MM.1S (cell line): ENCODE data around the gene ZNF771.
"Not testable (repeated sequence)": the region's sequence is repeated elsewhere in the genome, so short reads cannot be mapped to it uniquely, and the experiment has no call there.

ENCODE experiments used
- DNase-seq: peaks from one replicate; pipeline ENCODE4 v3.0.0-alpha.2; 2015
- H2AFZ ChIP-seq: fragments of 300-600 bp; sonication (generic); 2 replicates; pipeline ENCODE4 v1.6.0; 2016; ENCODE audit warnings: antibody characterized with exemption, low read length
- H3F3A ChIP-seq: fragments of 300-600 bp; sonication (generic); 2 replicates; pipeline ENCODE4 v1.6.1; 2016; ENCODE audit warnings: mild to moderate bottlenecking, antibody characterized with exemption, low read length, moderate library complexity, mixed read lengths; ENCODE audit not compliant: insufficient read depth
- H3K27ac ChIP-seq: fragments of 300-600 bp; sonication (generic); 2 replicates; pipeline ENCODE4 v1.5.1; 2016; ENCODE audit warnings: mild to moderate bottlenecking, low read length
- H3K27me3 ChIP-seq: fragments of 300-600 bp; sonication (generic); replicated peaks from 2 replicates; pipeline ENCODE4 v1.6.0; 2016; ENCODE audit warnings: low read length; ENCODE audit not compliant: insufficient read depth
- H3K36me3 ChIP-seq: fragments of 300-600 bp; sonication (generic); replicated peaks from 2 replicates; pipeline ENCODE4 v1.6.1; 2016; ENCODE audit warnings: mild to moderate bottlenecking, low read length, mixed read lengths; ENCODE audit not compliant: insufficient read depth
- H3K4me1 ChIP-seq: fragments of 300-600 bp; sonication (generic); 2 replicates; pipeline ENCODE4 v1.6.1; 2016; ENCODE audit warnings: low read length, mixed read lengths
- H3K4me2 ChIP-seq: fragments of 300-600 bp; sonication (generic); 2 replicates; pipeline ENCODE4 v1.6.0; 2016; ENCODE audit warnings: low read depth, low read length
- H3K4me3 ChIP-seq: fragments of 300-600 bp; sonication (generic); 2 replicates; pipeline ENCODE4 v1.5.1; 2016; ENCODE audit warnings: low read length, mixed read lengths
- H3K79me2 ChIP-seq: fragments of 300-600 bp; sonication (generic); 2 replicates; pipeline ENCODE4 v1.6.1; 2016; ENCODE audit warnings: mixed run types, low read length, mixed read lengths
- H3K9ac ChIP-seq: fragments of 300-600 bp; sonication (generic); 2 replicates; pipeline ENCODE4 v1.6.1; 2016; ENCODE audit warnings: low read length, mixed read lengths
- H3K9me2 ChIP-seq: fragments of 300-600 bp; sonication (generic); replicated peaks from 2 replicates; pipeline ENCODE4 v1.6.1; 2016; ENCODE audit warnings: mild to moderate bottlenecking, low read length, mixed read lengths; ENCODE audit not compliant: insufficient read depth
- H3K9me3 ChIP-seq: fragments of 300-600 bp; sonication (generic); replicated peaks from 2 replicates; pipeline ENCODE4 v1.6.1; 2016; ENCODE audit warnings: mild to moderate bottlenecking, low read length, mixed read lengths; ENCODE audit not compliant: insufficient read depth
- H4K20me1 ChIP-seq: fragments of 300-600 bp; sonication (generic); 2 replicates; pipeline ENCODE4 v1.6.1; 2016; ENCODE audit warnings: mild to moderate bottlenecking, low read length, moderate library complexity, mixed read lengths; ENCODE audit not compliant: insufficient read depth
- CTCF ChIP-seq: fragments of 300-600 bp; sonication (generic); IDR thresholded peaks from 2 replicates; pipeline ENCODE4 v1.5.1; 2016; ENCODE audit warnings: antibody characterized with exemption, low read length, mixed read lengths
- EZH2 ChIP-seq: fragments of 300-600 bp; sonication (generic); optimal IDR thresholded peaks from 2 replicates; pipeline ENCODE3; 2017; ENCODE audit warnings: low read depth, mild to moderate bottlenecking, antibody characterized with exemption, low read length, mixed read lengths
- EZH2phosphoT487 ChIP-seq: fragments of 300-600 bp; sonication (generic); IDR thresholded peaks from 2 replicates; pipeline ENCODE4 v1.6.1; 2018; ENCODE audit warnings: antibody characterized with exemption, low read length

ZNF771 gene

GRCh38 chr16:30458561-30459394, 51.4 kb downstream of the ZNF771 start:
- Histone ChIP-seq H2AFZ (no peak overlapping the region), H3K9me2 (no peaks in the 10 kb centered on the region), H4K20me1 (no peaks in the 10 kb centered on the region), H3F3A (no peaks in the 10 kb centered on the region), H3K4me2 (no peak overlapping the region), H3K27ac (no peak overlapping the region), H3K36me3 (no peaks in the 10 kb centered on the region), H3K4me1 (no peaks in the 10 kb centered on the region), H3K9me3 (no peaks in the 10 kb centered on the region), H3K4me3 (no peak overlapping the region), H3K27me3 (no peaks in the 10 kb centered on the region), H3K79me2 (no peaks in the 10 kb centered on the region), H3K9ac (no peak overlapping the region)
- TF ChIP-seq EZH2 (no peak), CTCF (no peak), EZH2phosphoT487 (no peak)
- no peak for DNase-seq

- H3K4me3 ChIP-seq, result no peak overlapping the region
- H2AFZ ChIP-seq, result no peak overlapping the region
- H3F3A ChIP-seq, result no peaks in the 10 kb centered on the region
Observed at GRCh38 chr16:30459456-30459855, 52.0 kb downstream of the ZNF771 start.

GRCh38 chr16:30461426-30461825, 54.0 kb downstream of the ZNF771 start:
- not testable (repeated sequence) for H3K4me3 ChIP-seq, H3K4me1 ChIP-seq, H3K36me3 ChIP-seq, H3K4me2 ChIP-seq, H4K20me1 ChIP-seq, H2AFZ ChIP-seq, H3K79me2 ChIP-seq, H3K27me3 ChIP-seq, H3F3A ChIP-seq, H3K9me2 ChIP-seq, H3K9me3 ChIP-seq, H3K9ac ChIP-seq, DNase-seq, H3K27ac ChIP-seq

More at GRCh38 chr16:30459456-30459855, 52.0 kb downstream of the ZNF771 start:
- DNase-seq, result no peak
- Histone ChIP-seq H4K20me1 (no peaks in the 10 kb centered on the region), H3K9me2 (no peaks in the 10 kb centered on the region), H3K27me3 (no peaks in the 10 kb centered on the region), H3K79me2 (no peaks in the 10 kb centered on the region), H3K4me1 (no peaks in the 10 kb centered on the region), H3K4me2 (no peak overlapping the region), H3K9ac (no peak overlapping the region), H3K9me3 (no peaks in the 10 kb centered on the region), H3K27ac (no peak overlapping the region), H3K36me3 (no peaks in the 10 kb centered on the region)
- TF ChIP-seq EZH2 (no peak), CTCF (no peak), EZH2phosphoT487 (no peak)

GRCh38 chr16:30464078-30464477, 56.7 kb downstream of the ZNF771 start:
- no peaks in the 10 kb centered on the region for H3K9me3 ChIP-seq
- H3K79me2 ChIP-seq, result no peaks in the 10 kb centered on the region
- TF ChIP-seq EZH2phosphoT487, result no peak
- TF ChIP-seq CTCF, result no peak
- no peak for TF ChIP-seq EZH2
- no peak overlapping the region for H3K4me2 ChIP-seq
- H3K4me3 ChIP-seq, result no peak overlapping the region
- H2AFZ ChIP-seq, result no peak overlapping the region
- no peak for DNase-seq
- no peak overlapping the region for H3K9ac ChIP-seq
- no peaks in the 10 kb centered on the region for H3K27me3 ChIP-seq
- H3F3A ChIP-seq, result no peaks in the 10 kb centered on the region
- no peak overlapping the region for H3K27ac ChIP-seq
- no peaks in the 10 kb centered on the region for H3K36me3 ChIP-seq
- no peaks in the 10 kb centered on the region for H4K20me1 ChIP-seq
- no peaks in the 10 kb centered on the region for H3K9me2 ChIP-seq
- no peaks in the 10 kb centered on the region for H3K4me1 ChIP-seq
